Progenitor cell of endocrine pancreas (in vitro differentiated cells): ENCODE results near the gene SLC15A2. TPM values are rescaled to one million over a fixed set of nuclear protein-coding genes. Genes with fewer than 3 reads are reported as not detected.
A peak's percentile ranks its signal among the peaks of the same experiment; 100 is the strongest.
"Not testable (repeated sequence)": the region's sequence is repeated elsewhere in the genome, so short reads cannot be mapped to it uniquely, and the experiment has no call there.

ENCODE experiments used
- DNase-seq: peaks from one replicate; pipeline ENCODE4 v3.0.0; 2021; ENCODE audit warnings: low spot score; ENCODE audit not compliant: unreplicated experiment
- H3K27ac Mint-ChIP-seq: 2 replicates; pipeline ENCODE4 v1.8.0; 2021; ENCODE audit warnings: mild to moderate bottlenecking, moderate library complexity, mixed read lengths
- H3K27me3 Mint-ChIP-seq: 2 replicates; pipeline ENCODE4 v1.8.0; 2021; ENCODE audit warnings: mixed read lengths
- H3K36me3 Mint-ChIP-seq: 2 replicates; pipeline ENCODE4 v1.8.0; 2022; ENCODE audit warnings: mixed read lengths; ENCODE audit not compliant: insufficient read depth
- H3K4me1 Mint-ChIP-seq: 2 replicates; pipeline ENCODE4 v1.8.0; 2021; ENCODE audit warnings: low read depth, mixed read lengths
- H3K4me3 Mint-ChIP-seq: 2 replicates; pipeline ENCODE4 v1.8.0; 2021; ENCODE audit warnings: low read depth, mild to moderate bottlenecking, moderate library complexity, mixed read lengths
- H3K9me3 Mint-ChIP-seq: 2 replicates; pipeline ENCODE4 v1.8.0; 2021; ENCODE audit warnings: low read depth, mixed read lengths
- long read RNA-seq: library from polyadenylated mRNA; unstranded; transcript quantifications from one replicate; pipeline ENCODE4 v2.0.0, GENCODE V29; 2020
- total RNA-seq: library from RNA; stranded (reverse); gene quantifications from 2 replicates; pipeline ENCODE4 v1.2.1, GENCODE V29; 2021
- TF ChIP-seq, protein P1 (sequence below): fragments of 200-600 bp; sonication (generic); IDR thresholded peaks from one replicate; pipeline ENCODE4 v1.5.0; 2021; ENCODE audit warnings: antibody characterized with exemption, mild to moderate bottlenecking; ENCODE audit not compliant: unreplicated experiment

SLC15A2 gene, protein sequence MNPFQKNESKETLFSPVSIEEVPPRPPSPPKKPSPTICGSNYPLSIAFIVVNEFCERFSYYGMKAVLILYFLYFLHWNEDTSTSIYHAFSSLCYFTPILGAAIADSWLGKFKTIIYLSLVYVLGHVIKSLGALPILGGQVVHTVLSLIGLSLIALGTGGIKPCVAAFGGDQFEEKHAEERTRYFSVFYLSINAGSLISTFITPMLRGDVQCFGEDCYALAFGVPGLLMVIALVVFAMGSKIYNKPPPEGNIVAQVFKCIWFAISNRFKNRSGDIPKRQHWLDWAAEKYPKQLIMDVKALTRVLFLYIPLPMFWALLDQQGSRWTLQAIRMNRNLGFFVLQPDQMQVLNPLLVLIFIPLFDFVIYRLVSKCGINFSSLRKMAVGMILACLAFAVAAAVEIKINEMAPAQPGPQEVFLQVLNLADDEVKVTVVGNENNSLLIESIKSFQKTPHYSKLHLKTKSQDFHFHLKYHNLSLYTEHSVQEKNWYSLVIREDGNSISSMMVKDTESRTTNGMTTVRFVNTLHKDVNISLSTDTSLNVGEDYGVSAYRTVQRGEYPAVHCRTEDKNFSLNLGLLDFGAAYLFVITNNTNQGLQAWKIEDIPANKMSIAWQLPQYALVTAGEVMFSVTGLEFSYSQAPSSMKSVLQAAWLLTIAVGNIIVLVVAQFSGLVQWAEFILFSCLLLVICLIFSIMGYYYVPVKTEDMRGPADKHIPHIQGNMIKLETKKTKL
- 4.2 and 7.1 TPM in 2 replicates for total RNA-seq
- long read RNA-seq, full-length matches to known transcripts = 1 of 7 reads
- long read RNA-seq, partial matches to known transcripts = 3 of 7 reads
- long read RNA-seq, other reads (novel, unspliced or antisense) = 3 of 7 reads

DNA sequence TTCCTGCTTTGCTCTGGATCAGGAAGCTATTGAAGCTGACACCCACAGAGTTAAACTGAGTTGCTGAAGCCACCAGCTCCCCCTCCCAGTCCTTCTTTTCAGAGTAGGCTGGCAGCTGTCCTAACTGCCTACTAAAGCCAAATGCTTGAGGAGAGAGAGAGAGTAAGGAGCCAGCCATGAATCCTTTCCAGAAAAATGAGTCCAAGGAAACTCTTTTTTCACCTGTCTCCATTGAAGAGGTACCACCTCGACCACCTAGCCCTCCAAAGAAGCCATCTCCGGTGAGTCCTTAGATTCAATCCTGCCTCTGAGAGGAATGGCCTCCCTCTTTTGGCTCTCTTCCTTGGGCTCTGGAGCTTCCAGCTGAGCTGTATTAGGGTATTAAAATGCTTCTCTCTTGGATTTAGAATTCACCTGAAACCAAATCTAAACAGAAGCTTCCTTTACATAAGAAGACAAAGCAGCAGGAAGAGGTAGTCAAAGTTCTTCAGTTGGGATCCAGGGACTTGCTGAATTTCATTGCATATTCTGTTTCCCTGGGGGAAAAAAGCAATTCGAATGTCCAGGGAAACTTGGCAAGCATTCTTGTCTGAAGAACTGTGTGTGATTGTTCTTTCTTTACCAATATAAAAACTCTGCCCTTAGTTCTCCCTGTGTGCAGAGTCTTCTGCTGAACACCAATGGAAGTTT lies at the start of gene SLC15A2:
Gene SLC15A2, plus strand, starts transcription at position 101 of the 690 bp plus-strand sequence. Its CDS starts 76 bp downstream, at position 177.
- H3K4me1 Mint-ChIP-seq = peaks cover 14% of the 10 kb centered on the region
- peak within 1 kb of the TSS; percentile 74 for H3K27ac Mint-ChIP-seq
- DNase-seq = no peak
- H3K36me3 Mint-ChIP-seq = peaks cover 2% of the 10 kb centered on the region
- no peak within 1 kb of the TSS for H3K4me3 Mint-ChIP-seq
- peaks cover 3% of the 10 kb centered on the region for H3K9me3 Mint-ChIP-seq
- TF ChIP-seq, protein P1, sequence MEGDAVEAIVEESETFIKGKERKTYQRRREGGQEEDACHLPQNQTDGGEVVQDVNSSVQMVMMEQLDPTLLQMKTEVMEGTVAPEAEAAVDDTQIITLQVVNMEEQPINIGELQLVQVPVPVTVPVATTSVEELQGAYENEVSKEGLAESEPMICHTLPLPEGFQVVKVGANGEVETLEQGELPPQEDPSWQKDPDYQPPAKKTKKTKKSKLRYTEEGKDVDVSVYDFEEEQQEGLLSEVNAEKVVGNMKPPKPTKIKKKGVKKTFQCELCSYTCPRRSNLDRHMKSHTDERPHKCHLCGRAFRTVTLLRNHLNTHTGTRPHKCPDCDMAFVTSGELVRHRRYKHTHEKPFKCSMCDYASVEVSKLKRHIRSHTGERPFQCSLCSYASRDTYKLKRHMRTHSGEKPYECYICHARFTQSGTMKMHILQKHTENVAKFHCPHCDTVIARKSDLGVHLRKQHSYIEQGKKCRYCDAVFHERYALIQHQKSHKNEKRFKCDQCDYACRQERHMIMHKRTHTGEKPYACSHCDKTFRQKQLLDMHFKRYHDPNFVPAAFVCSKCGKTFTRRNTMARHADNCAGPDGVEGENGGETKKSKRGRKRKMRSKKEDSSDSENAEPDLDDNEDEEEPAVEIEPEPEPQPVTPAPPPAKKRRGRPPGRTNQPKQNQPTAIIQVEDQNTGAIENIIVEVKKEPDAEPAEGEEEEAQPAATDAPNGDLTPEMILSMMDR = no peak
- H3K27me3 Mint-ChIP-seq = no peaks in the 10 kb centered on the region

DNA sequence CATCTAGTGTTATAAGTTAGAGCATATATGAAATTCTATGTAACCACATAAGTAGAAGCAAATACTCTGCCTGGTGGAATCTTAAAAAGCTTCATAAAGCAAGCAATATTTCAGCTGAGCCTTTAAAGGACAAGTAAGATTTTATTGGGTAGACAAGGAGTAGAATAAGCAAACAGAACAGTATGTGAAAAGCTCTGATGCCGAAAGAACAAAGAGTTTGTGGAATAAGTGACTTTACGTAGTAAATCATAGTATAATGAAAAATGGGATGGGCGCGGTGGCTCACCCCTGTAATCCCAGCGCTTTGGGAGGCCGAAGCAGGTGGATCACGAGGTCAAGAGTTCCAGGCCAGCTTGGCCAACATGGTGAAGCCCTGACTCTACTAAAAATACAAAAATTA lies 49.3 kb upstream of the SLC15A2 start:
- no peaks in the 10 kb centered on the region for H3K9me3 Mint-ChIP-seq
- no peak overlapping the region for H3K4me3 Mint-ChIP-seq
- H3K27me3 Mint-ChIP-seq = no peaks in the 10 kb centered on the region
- no peak overlapping the region for H3K27ac Mint-ChIP-seq
- TF ChIP-seq, protein P1 = no peak
- no peak for DNase-seq
- H3K4me1 Mint-ChIP-seq = no peaks in the 10 kb centered on the region
- peaks cover 3% of the 10 kb centered on the region for H3K36me3 Mint-ChIP-seq

DNA sequence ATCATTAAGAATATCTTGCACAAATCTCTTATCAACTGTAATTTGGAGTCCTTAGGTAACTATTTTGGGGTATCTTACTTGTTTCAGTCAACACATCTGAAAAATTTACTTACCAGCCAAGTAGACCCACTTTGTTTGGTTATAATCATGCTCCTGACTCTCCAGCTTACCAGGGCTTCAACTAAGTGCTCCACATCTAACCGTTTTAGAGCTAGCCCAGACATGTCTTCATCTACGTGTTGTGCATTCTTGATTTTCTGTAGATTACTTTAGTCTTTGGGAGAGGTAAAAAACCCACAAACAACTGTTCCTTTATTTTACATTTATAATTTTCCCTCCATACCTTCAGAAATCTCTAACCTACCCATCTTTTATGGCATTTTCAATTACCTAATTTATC lies 41.9 kb upstream of the SLC15A2 start:
- no peaks in the 10 kb centered on the region for H3K27me3 Mint-ChIP-seq

DNA sequence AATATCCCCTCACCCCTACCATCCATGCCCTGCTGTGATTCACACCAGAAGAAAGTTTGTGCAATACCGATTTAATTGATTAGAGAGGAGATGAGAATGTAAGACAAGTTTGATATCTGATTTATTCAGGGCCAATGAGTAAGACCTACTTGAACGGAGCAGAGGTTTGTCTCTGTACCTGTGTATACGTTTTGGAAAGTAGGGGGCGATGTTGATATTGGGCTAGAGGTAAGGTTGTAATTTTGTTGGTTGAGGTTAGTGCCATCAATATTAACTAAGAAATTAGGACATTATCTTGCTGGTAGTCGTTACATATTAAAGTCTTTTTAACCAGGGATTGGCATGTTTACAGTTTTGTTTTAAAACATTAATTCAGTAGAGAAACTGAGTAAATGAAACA lies 38.6 kb upstream of the SLC15A2 start:
- TF ChIP-seq, protein P1 = peak; percentile 58
- H3K27ac Mint-ChIP-seq = no peak overlapping the region
- H3K9me3 Mint-ChIP-seq = peaks cover 5% of the 10 kb centered on the region
- H3K4me1 Mint-ChIP-seq = peaks cover 6% of the 10 kb centered on the region
- H3K27me3 Mint-ChIP-seq = no peaks in the 10 kb centered on the region
- H3K36me3 Mint-ChIP-seq = peaks cover 21% of the 10 kb centered on the region
- no peak for DNase-seq
- H3K4me3 Mint-ChIP-seq = no peak overlapping the region

More for the DNA sequence above, 41.9 kb upstream of the SLC15A2 start:
- DNase-seq = no peak
- H3K9me3 Mint-ChIP-seq = no peaks in the 10 kb centered on the region
- peaks cover 4% of the 10 kb centered on the region for H3K4me1 Mint-ChIP-seq
- no peak overlapping the region for H3K4me3 Mint-ChIP-seq
- TF ChIP-seq, protein P1 = no peak
- no peak overlapping the region for H3K27ac Mint-ChIP-seq
- H3K36me3 Mint-ChIP-seq = peaks cover 4% of the 10 kb centered on the region

DNA sequence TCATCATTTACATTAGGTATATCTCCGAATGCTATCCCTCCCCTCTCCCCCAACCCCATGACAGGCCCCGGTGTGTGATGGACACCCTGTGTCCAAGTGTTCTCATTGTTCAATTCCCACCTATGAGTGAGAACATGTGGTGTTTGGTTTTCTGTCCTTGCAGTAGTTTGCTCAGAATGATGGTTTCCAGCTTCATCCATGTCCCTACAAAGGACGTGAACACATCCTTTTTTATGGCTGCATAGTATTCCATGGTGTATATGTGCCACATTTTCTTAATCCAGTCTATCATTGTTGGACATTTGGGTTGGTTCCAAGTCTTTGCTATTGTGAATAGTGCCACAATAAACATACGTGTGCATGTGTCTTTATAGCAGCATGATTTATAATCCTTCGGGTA lies 36.4 kb upstream of the SLC15A2 start:
- H3K9me3 Mint-ChIP-seq = peaks cover 12% of the 10 kb centered on the region
- H3K36me3 Mint-ChIP-seq = peaks cover 31% of the 10 kb centered on the region
- H3K4me1 Mint-ChIP-seq, H3K4me3 Mint-ChIP-seq, DNase-seq, H3K27me3 Mint-ChIP-seq, H3K27ac Mint-ChIP-seq: not testable (repeated sequence)

DNA sequence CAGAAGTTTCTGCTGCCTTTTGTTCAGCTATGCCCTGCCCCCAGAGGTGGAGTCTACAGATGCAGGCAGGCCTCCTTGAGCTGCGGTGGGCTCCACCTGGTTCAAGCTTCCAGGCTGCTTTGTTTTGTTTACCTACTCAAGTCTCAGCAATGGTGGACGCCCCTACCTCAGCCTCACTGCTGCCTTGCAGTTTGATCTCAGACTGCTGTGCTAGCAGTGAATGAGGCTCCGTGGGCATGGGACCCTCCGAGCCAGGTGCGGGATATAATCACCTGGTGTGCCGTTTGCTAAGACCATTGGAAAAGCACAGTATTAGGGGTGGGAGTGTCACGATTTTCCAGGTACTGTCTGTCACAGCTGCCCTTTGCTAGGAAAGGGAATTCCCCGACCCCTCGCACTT lies 31.0 kb upstream of the SLC15A2 start:
- Mint-ChIP-seq H3K9me3 (peaks cover 19% of the 10 kb centered on the region), H3K36me3 (peaks cover 35% of the 10 kb centered on the region)
- not testable (repeated sequence) for DNase-seq, H3K4me1 Mint-ChIP-seq, H3K4me3 Mint-ChIP-seq, H3K27ac Mint-ChIP-seq, H3K27me3 Mint-ChIP-seq
